Activated CD8-positive, alpha-beta memory T cell treated with anti-CD3 and anti-CD28 coated beads for 1 hour (primary cell): ENCODE measurements around the gene PTDSS2.

Experiments used
- DNase-seq, 2 donors: peaks; one replicate each; pipeline ENCODE4 v3.0.0-alpha.2; 2020; ENCODE audit warnings: low read depth in 1 of 2; ENCODE audit errors: extremely low read depth in 1 of 2

Gene PTDSS2

GRCh38 chr11:488062-488461, 38.0 kb downstream of the PTDSS2 start:
- DNase-seq = no peak

GRCh38 chr11:488579-488978, 38.5 kb downstream of the PTDSS2 start:
- DNase-seq = no peak

GRCh38 chr11:488992-489391, 38.9 kb downstream of the PTDSS2 start:
- no peak for DNase-seq

GRCh38 chr11:489610-490185, 39.6 kb downstream of the PTDSS2 start:
- no peak for DNase-seq

GRCh38 chr11:490186-490929, 40.3 kb downstream of the PTDSS2 start:
- DNase-seq = no peak

- no peak for DNase-seq
These were observed 40.8 kb downstream of the PTDSS2 start for GRCh38 chr11:490930-491260.

GRCh38 chr11:491358-491757, 41.3 kb downstream of the PTDSS2 start:
- no peak for DNase-seq

GRCh38 chr11:492427-493226, 42.5 kb downstream of the PTDSS2 start:
- no peak for DNase-seq

GRCh38 chr11:494761-495536, 44.9 kb downstream of the PTDSS2 start:
- no peak for DNase-seq

- no peak for DNase-seq
These were observed 45.5 kb downstream of the PTDSS2 start for GRCh38 chr11:495537-495931.

- DNase-seq = no peak
These were observed 46.9 kb downstream of the PTDSS2 start for GRCh38 chr11:496834-497564.

- DNase-seq = no peak
These were observed 47.7 kb downstream of the PTDSS2 start for GRCh38 chr11:497565-498296.

- no peak for DNase-seq
These were observed 48.5 kb downstream of the PTDSS2 start for GRCh38 chr11:498297-499181.

- DNase-seq = no peak
These were observed 49.4 kb downstream of the PTDSS2 start for GRCh38 chr11:499201-500076.

- no peak for DNase-seq
These were observed 51.1 kb downstream of the PTDSS2 start for GRCh38 chr11:501001-501682.

- DNase-seq = no peak
These were observed 51.7 kb downstream of the PTDSS2 start for GRCh38 chr11:501683-502287.
